GM12878 (cell line): ENCODE data around the gene RALGPS1. TPM values are rescaled to one million over a fixed set of nuclear protein-coding genes. Genes with fewer than 3 reads are reported as not detected.

Experiments used
- ATAC-seq: fragments of 200-7000 bp; cut with Tn5 transposase; 3 replicates; pipeline ENCODE4 v1.9.1; 2020; ENCODE audit warnings: mild to moderate bottlenecking, moderate library complexity
- BruUV-seq: library from RNA; stranded (reverse); fragments of 400-500 nt; replicated peaks from 2 replicates; lab custom pipeline; 2021; lab: Mats Ljungman, UMichigan
- CTCF ChIA-PET: fragments of 300-600 bp; sonication (Branson Sonifier 250); formaldehyde crosslinking; extraction: SDS; loops from one replicate; lab custom pipeline; 2021; ENCODE audit warnings: inconsistent platforms; lab: Yijun Ruan, JAX
- POLR2A ChIA-PET: fragments of 350-600 bp; formaldehyde crosslinking; extraction: SDS; loops from one replicate; lab custom pipeline; 2021; ENCODE audit warnings: inconsistent platforms; lab: Charles Lee
- RAD21 ChIA-PET: fragments of 300-600 bp; sonication (Branson Sonifier 250); formaldehyde crosslinking; loops from one replicate; lab custom pipeline; 2023; ENCODE audit warnings: antibody characterized with exemption; ENCODE audit not compliant: unreplicated experiment; lab: Charles Lee
- SMC1A ChIA-PET: fragments of 300-600 bp; sonication (Branson Sonifier 250); formaldehyde crosslinking; loops from one replicate; lab custom pipeline; 2023; ENCODE audit not compliant: unreplicated experiment, uncharacterized antibody; lab: Charles Lee
- DNase-seq: peaks from one replicate; pipeline ENCODE4 v3.0.0-alpha.2; 2011; ENCODE audit warnings: low read depth, low spot score
- FAIRE-seq: peaks from 3 replicates; lab custom pipeline; 2011; peaks lifted over from hg19 to GRCh38; lab: Jason Lieb, UNC
- H2AFZ ChIP-seq: 2 replicates; pipeline ENCODE4 v1.6.0; 2011; ENCODE audit warnings: low read depth, low read length, control low read depth; ENCODE audit not compliant: control insufficient read depth
- H3K27ac ChIP-seq: 2 replicates; pipeline ENCODE4 v1.5.1; 2011; ENCODE audit warnings: control low read depth; ENCODE audit not compliant: control insufficient read depth, insufficient read depth
- H3K27me3 ChIP-seq, 2 experiments: replicated peaks in 1 of 2; 2 replicates each; pipeline versions ENCODE4 v1.6.0 to v1.6.1; 2011; ENCODE audit warnings: low read length in 1 of 2; ENCODE audit not compliant: control insufficient read depth in 2 of 2, insufficient read depth in 2 of 2
- H3K36me3 ChIP-seq, 2 experiments: 2 replicates each; pipeline ENCODE4 v1.5.1; 2011; ENCODE audit warnings: low read length in 1 of 2; ENCODE audit not compliant: control insufficient read depth in 2 of 2, insufficient read depth in 2 of 2
- H3K4me1 ChIP-seq: 2 replicates; pipeline ENCODE4 v1.6.1; 2011; ENCODE audit warnings: mild to moderate bottlenecking, low read length, moderate library complexity, mixed read lengths; ENCODE audit not compliant: control insufficient read depth, insufficient read depth
- H3K4me2 ChIP-seq: 2 replicates; pipeline ENCODE4 v1.6.0; 2011; ENCODE audit warnings: control low read depth; ENCODE audit not compliant: control insufficient read depth, insufficient read depth
- H3K4me3 ChIP-seq: fragments of 200-600 bp; sonication (generic); 2 replicates; pipeline ENCODE4 v1.5.1; 2016
- H3K79me2 ChIP-seq: 2 replicates; pipeline ENCODE4 v1.6.0; 2011; ENCODE audit warnings: low read length; ENCODE audit not compliant: control insufficient read depth, insufficient read depth
- H3K9ac ChIP-seq: 2 replicates; pipeline ENCODE4 v1.8.0; 2011; ENCODE audit warnings: low read length, control low read depth, mixed read lengths; ENCODE audit not compliant: control insufficient read depth, insufficient read depth
- H3K9me3 ChIP-seq: replicated peaks from 3 replicates; pipeline ENCODE4 v1.5.1; 2011; ENCODE audit warnings: mild to moderate bottlenecking, low read length; ENCODE audit not compliant: control insufficient read depth, insufficient read depth
- H4K20me1 ChIP-seq: 2 replicates; pipeline ENCODE4 v1.6.0; 2011; ENCODE audit not compliant: control insufficient read depth, insufficient read depth
- ATF7 ChIP-seq: fragments of 450-650 bp; IDR thresholded peaks from 2 replicates; pipeline ENCODE4 v1.6.1; 2016; ENCODE audit warnings: low read depth, mild to moderate bottlenecking
- GABPA ChIP-seq: IDR thresholded peaks from 2 replicates; pipeline ENCODE4 v1.6.1; 2014; ENCODE audit warnings: antibody characterized with exemption, low read depth, mild to moderate bottlenecking, inconsistent platforms
- KLF5 ChIP-seq: fragments of 450-650 bp; IDR thresholded peaks from 2 replicates; pipeline ENCODE4 v1.6.1; 2014; ENCODE audit warnings: mild to moderate bottlenecking; ENCODE audit not compliant: partially characterized antibody
- MTA2 ChIP-seq: fragments of 450-650 bp; IDR thresholded peaks from 2 replicates; pipeline ENCODE4 v1.6.1; 2016; ENCODE audit warnings: low read depth, mild to moderate bottlenecking, moderate library complexity
- NBN ChIP-seq: fragments of 450-650 bp; IDR thresholded peaks from 2 replicates; pipeline ENCODE4 v1.6.1; 2016
- PML ChIP-seq: IDR thresholded peaks from 2 replicates; pipeline ENCODE4 v1.6.1; 2012; ENCODE audit warnings: low read length, inconsistent platforms
- RBBP5 ChIP-seq: fragments of 200-600 bp; sonication (generic); conservative IDR thresholded peaks from 2 replicates; pipeline ENCODE4 v1.6.1; 2016
- SIN3A ChIP-seq: IDR thresholded peaks from 2 replicates; pipeline ENCODE4 v1.6.1; 2012; ENCODE audit warnings: low read depth, low read length, improper control_type of control experiment
- SMAD5 ChIP-seq: IDR thresholded peaks from 2 replicates; pipeline ENCODE4 v1.6.1; 2016; ENCODE audit warnings: antibody characterized with exemption, low read depth
- ZNF24 ChIP-seq: fragments of 450-650 bp; IDR thresholded peaks from 2 replicates; pipeline ENCODE4 v1.6.1; 2017; ENCODE audit warnings: antibody characterized with exemption, mild to moderate bottlenecking
- WGBS: methylation state at CpG from one replicate; pipeline ENCODE4 v1.1.6; 2016; ENCODE audit warnings: low lambda C conversion rate; ENCODE audit not compliant: insufficient replicate concordance, insufficient coverage; ENCODE audit errors: missing lambda C conversion rate; 5-methylcytosine and 5-hydroxymethylcytosine counted together
- in situ Hi-C: fragments of 300-500 bp; cut with MboI; formaldehyde crosslinking; loops from 9 replicates; pipeline ENCODE4 v1.14.3; 2018; ENCODE audit warnings: mixed read lengths
- intact Hi-C: fragments of 100-400 bp; cut with micrococcal nuclease; formaldehyde crosslinking; loops from one replicate; pipeline ENCODE4 v1.14.2; 2022; ENCODE audit not compliant: unreplicated experiment
- polyA plus RNA-seq, 11 experiments: library from polyadenylated mRNA; depleted of rRNA in 4 of 11; unstranded in 6 of 11; stranded (reverse) in 5 of 11; fragments of >200 nt; fragmentation: Nextera tagmentation in 4 of 11; fragmentation: Illumina TruSeq in 1 of 11; extraction: Ambion mirVana in 4 of 11; extraction: Trizol in 1 of 11; gene quantifications; 1 replicate in 1 of 11; 2 replicates in 10 of 11; pipeline versions ENCODE4 v1.2.1 to v1.2.3, GENCODE V29; 2011 to 2016; ENCODE audit warnings: inconsistent platforms in 2 of 11, missing spikeins in 2 of 11, low read depth in 1 of 11
- total RNA-seq, 4 experiments: library from RNA; depleted of rRNA in 3 of 4; stranded (reverse); fragments of >200 nt in 3 of 4; fragmentation: Illumina TruSeq in 1 of 4; extraction: Trizol in 1 of 4; gene quantifications; 2 replicates each; pipeline versions ENCODE4 v1.2.1 to v1.2.3, GENCODE V29; 2013 to 2021
- TF ChIP-seq, protein P1 (sequence below): IDR thresholded peaks from 2 replicates; pipeline ENCODE4 v1.6.1; 2012; ENCODE audit warnings: low read length, inconsistent platforms

RALGPS1 gene
- total and polyA plus RNA-seq, 10 of the 15 experiments (the other 5 are each of a cell fraction or from before 2014, with no cell fraction given): 0.13 to 5.6 (median 2.7) TPM

DNA sequence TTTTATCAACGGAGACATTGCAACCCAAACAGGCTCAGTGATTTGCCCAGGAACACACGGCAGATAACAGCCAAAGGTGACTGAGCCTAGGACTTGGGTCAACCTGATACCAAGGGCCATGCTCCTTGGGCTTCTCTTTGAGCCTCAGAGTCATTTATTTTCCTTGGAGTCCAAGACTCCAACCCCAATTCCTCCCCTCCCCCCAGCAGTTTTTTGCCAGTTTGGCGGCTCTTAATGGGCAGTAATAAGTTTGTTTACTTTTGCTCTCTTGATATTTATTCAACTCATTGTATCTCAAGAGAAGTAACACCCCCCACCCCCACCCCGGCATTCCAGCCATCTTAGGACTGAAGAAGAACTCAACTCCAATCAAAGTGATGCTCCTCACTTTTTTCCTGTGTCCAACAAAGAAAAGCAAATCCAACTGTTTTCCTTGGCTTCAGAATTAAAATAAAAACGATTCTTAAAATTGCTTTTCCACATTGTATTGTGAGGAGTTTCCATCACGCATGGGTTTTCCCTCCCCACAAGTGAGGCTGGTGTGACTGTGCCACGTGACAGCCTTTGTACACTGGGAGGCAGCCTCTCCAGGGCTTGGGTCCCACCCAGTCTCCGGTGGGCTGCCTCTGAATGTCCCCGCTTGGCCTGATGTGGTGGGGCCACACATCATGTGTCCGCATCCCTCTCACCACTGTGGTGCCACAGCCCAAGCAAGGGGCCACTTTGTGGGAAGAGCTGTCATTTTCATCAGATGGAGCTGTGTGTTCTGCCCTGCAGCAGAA lies 198.8 kb downstream of the RALGPS1 start:
- no peaks in the 10 kb centered on the region for H3K27me3 ChIP-seq
- RAD21 ChIA-PET: no interaction called here
- DNase-seq (no peak), ATAC-seq (no peak), FAIRE-seq (no peak)
- 65% methylated on average over 10 of the region's 10 CpGs for WGBS
- H3K4me3 ChIP-seq: no peak overlapping the region
- H3K4me2 ChIP-seq: no peak overlapping the region
- TF ChIP-seq ATF7 (no peak), GABPA (no peak), SIN3A (no peak), ZNF24 (no peak), SMAD5 (no peak), MTA2 (no peak), KLF5 (no peak), RBBP5 (no peak), PML (no peak), NBN (no peak)
- TF ChIP-seq, protein P1, sequence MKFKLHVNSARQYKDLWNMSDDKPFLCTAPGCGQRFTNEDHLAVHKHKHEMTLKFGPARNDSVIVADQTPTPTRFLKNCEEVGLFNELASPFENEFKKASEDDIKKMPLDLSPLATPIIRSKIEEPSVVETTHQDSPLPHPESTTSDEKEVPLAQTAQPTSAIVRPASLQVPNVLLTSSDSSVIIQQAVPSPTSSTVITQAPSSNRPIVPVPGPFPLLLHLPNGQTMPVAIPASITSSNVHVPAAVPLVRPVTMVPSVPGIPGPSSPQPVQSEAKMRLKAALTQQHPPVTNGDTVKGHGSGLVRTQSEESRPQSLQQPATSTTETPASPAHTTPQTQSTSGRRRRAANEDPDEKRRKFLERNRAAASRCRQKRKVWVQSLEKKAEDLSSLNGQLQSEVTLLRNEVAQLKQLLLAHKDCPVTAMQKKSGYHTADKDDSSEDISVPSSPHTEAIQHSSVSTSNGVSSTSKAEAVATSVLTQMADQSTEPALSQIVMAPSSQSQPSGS: no peak
- intact Hi-C loops: no loop called here
- H4K20me1 ChIP-seq: no peaks in the 10 kb centered on the region
- H3K36me3 ChIP-seq: no peaks in the 10 kb centered on the region
- CTCF ChIA-PET: interaction anchor here (0.8 to 1.2 kb wide), 2 partner anchors 173 to 217 kb away, joined by 3 read pairs; no protein-coding TSS in a partner anchor
- BruUV-seq: no TSS peak
- SMC1A ChIA-PET: interaction anchor here (1.2 to 1.4 kb wide), 3 partner anchors 10 to 54 kb away, joined by 3 to 4 read pairs (median 3); no protein-coding TSS in a partner anchor
- H3K9ac ChIP-seq: no peak overlapping the region
- no peak overlapping the region for H3K27ac ChIP-seq
- H3K9me3 ChIP-seq: no peaks in the 10 kb centered on the region
- H2AFZ ChIP-seq: no peak overlapping the region
- POLR2A ChIA-PET: no interaction called here
- in situ Hi-C loops: no loop called here
- peaks cover 8% of the 10 kb centered on the region; the same call in 1 of the 2 replicates for H3K4me1 ChIP-seq
- no peaks in the 10 kb centered on the region for H3K79me2 ChIP-seq
